ENCODE measurements around the gene SLX9. TPM values are rescaled to one million over a fixed set of nuclear protein-coding genes. Genes with fewer than 3 reads are reported as not detected.
A peak's percentile ranks its signal among the peaks of the same experiment; 100 is the strongest.

The SLX9 gene
- total and polyA plus RNA-seq, 8 donors: 10.5 to 21.7 (median 13.6) TPM

- intact Hi-C loops (cut with DNase I): no loop called here
- H3K27ac ChIP-seq: no peak overlapping the region
- no peaks in the 10 kb centered on the region for H3K4me1 ChIP-seq
- H3K4me3 ChIP-seq: no peak overlapping the region
- no peaks in the 10 kb centered on the region for H3K27me3 ChIP-seq
- TF ChIP-seq CTCF (IDR thresholded peaks at IDR 0.05): no peak
- WGBS, 2 donors: 57 to 68% methylated on average over 13 of the region's 13 CpGs
- ATAC-seq: no peak
- DNase-seq: peak in 2 of 6 donors; percentile 38 to 45
- no peak for FAIRE-seq
- H3K9me3 ChIP-seq: no peaks in the 10 kb centered on the region
- H3K36me3 ChIP-seq: no peaks in the 10 kb centered on the region
Observed at GRCh38 chr21:44898011-44898488, 41.8 kb upstream of the SLX9 start.

GRCh38 chr21:44898851-44899767 is 40.7 kb upstream of the SLX9 start:
- intact Hi-C loops (cut with DNase I): no loop called here
- DNase-seq (peak in 2 of 6 donors; percentile 49 to 50), FAIRE-seq (no peak), ATAC-seq (no peak)
- TF ChIP-seq CTCF (IDR thresholded peaks at IDR 0.05): no peak
- no peaks in the 10 kb centered on the region for H3K36me3 ChIP-seq
- H3K9me3 ChIP-seq: no peaks in the 10 kb centered on the region
- no peak overlapping the region for H3K27ac ChIP-seq
- WGBS, 2 donors: 50 to 62% methylated on average over 49 of the region's 49 CpGs
- H3K27me3 ChIP-seq: no peaks in the 10 kb centered on the region
- H3K4me1 ChIP-seq: no peaks in the 10 kb centered on the region
- H3K4me3 ChIP-seq: no peak overlapping the region

GRCh38 chr21:44899768-44900558 is 39.9 kb upstream of the SLX9 start:
- FAIRE-seq (no peak), ATAC-seq (no peak)

GRCh38 chr21:44900559-44901251 is 39.1 kb upstream of the SLX9 start:
- no peak for FAIRE-seq
- Histone ChIP-seq H3K9me3 (no peaks in the 10 kb centered on the region), H3K4me3 (no peak overlapping the region), H3K36me3 (no peaks in the 10 kb centered on the region), H3K27me3 (no peaks in the 10 kb centered on the region), H3K27ac (no peak overlapping the region), H3K4me1 (no peaks in the 10 kb centered on the region)
- no peak for ATAC-seq
- intact Hi-C loops (cut with DNase I): no loop called here
- 62 to 76% methylated on average over 27 to 28 of the region's 28 CpGs for WGBS, 2 donors
- no peak for TF ChIP-seq CTCF (IDR thresholded peaks at IDR 0.05)
- peak in 2 of 6 donors; percentile 33 to 42 for DNase-seq

More at GRCh38 chr21:44899768-44900558, 39.9 kb upstream of the SLX9 start:
- Histone ChIP-seq H3K27me3 (no peaks in the 10 kb centered on the region), H3K4me1 (no peaks in the 10 kb centered on the region), H3K27ac (no peak overlapping the region), H3K4me3 (no peak overlapping the region), H3K36me3 (no peaks in the 10 kb centered on the region), H3K9me3 (no peaks in the 10 kb centered on the region)
- no peak for TF ChIP-seq CTCF (IDR thresholded peaks at IDR 0.05)
- peak in 2 of 6 donors; percentile 54 to 69 for DNase-seq
- intact Hi-C loops (cut with DNase I): no loop called here
- 58 to 67% methylated on average over 37 of the region's 37 CpGs for WGBS, 2 donors
